Coronary artery (tissue), 2 donors: ENCODE data around the gene KCNAB1.
"Not testable (repeated sequence)": the region's sequence is repeated elsewhere in the genome, so short reads cannot be mapped to it uniquely, and the experiment has no call there.

Experiments used
- DNase-seq: peaks from one replicate; pipeline ENCODE4 v3.0.0-alpha.2; 2017; ENCODE audit warnings: low spot score
- H3K27ac ChIP-seq, 2 donors: fragments of 200-600 bp; sonication (generic); one replicate each; pipeline ENCODE4 v1.5.1; 2016 to 2019
- H3K4me3 ChIP-seq: fragments of 200-600 bp; sonication (generic); 2 replicates; pipeline ENCODE4 v1.5.1; 2016; ENCODE audit warnings: mild to moderate bottlenecking, moderate library complexity
- CTCF ChIP-seq: fragments of 200-600 bp; sonication (generic); IDR thresholded peaks from one replicate; pipeline ENCODE4 v1.5.1; 2019; ENCODE audit warnings: antibody characterized with exemption

KCNAB1 gene

GRCh38 chr3:156259896-156260295 is 139.5 kb downstream of the KCNAB1 start:
- Histone ChIP-seq H3K4me3 (no peak overlapping the region), H3K27ac (peak overlapping the region in 1 of 2 donors; percentile 18)
- no peak for TF ChIP-seq CTCF
- DNase-seq: no peak

DNA sequence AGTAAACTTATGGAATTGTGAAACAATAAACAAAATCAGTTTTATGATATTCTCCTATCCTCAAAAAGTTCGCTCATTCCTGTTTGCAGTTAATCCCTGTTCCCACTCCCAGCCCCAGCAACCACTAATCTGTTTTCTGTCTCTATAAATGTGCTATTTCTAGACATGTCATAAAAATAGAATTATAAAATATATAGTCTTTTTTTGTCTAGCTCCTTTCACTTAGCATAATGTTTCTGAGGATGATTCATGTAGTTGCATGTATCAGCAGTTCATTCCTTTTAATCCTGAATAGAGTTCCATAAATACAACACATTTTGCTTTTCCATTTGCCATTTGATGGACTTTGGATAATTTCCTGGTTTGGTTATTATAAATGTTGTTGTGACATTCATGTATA is 140.0 kb downstream of the KCNAB1 start:
- DNase-seq: no peak
- TF ChIP-seq CTCF: no peak
- no peak overlapping the region for H3K4me3 ChIP-seq
- peak overlapping the region in 1 of 2 donors; percentile 18 for H3K27ac ChIP-seq

GRCh38 chr3:156264771-156265170 is 144.4 kb downstream of the KCNAB1 start:
- Histone ChIP-seq H3K4me3 (no peak overlapping the region), H3K27ac (no peak overlapping the region)
- no peak for TF ChIP-seq CTCF
- DNase-seq: no peak

DNA sequence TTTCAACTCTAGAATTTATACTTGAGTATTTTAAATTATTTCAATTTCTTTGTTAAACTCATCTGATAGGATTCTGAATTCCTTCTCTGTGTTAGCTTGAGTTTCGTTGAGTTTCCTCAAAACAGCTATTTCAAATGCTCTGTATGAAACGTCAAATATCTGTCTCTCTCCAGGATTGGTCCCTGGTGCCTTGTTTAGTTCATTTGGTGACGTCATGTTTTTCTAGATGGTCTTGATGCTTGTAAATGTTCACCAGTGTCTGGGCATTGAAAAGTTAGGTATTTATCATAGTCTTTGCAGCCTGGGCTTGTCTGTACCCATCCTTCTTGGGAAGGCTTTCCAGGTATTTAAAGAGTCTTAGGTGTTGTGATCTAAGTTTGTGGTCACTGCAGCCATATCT is 151.1 kb downstream of the KCNAB1 start:
- no peak overlapping the region for H3K27ac ChIP-seq
- DNase-seq: no peak
- no peak for TF ChIP-seq CTCF
- no peak overlapping the region for H3K4me3 ChIP-seq

GRCh38 chr3:156271995-156272719 is 151.8 kb downstream of the KCNAB1 start:
- Histone ChIP-seq H3K4me3 (no peak overlapping the region), H3K27ac (no peak overlapping the region)
- no peak for DNase-seq
- no peak for TF ChIP-seq CTCF

DNA sequence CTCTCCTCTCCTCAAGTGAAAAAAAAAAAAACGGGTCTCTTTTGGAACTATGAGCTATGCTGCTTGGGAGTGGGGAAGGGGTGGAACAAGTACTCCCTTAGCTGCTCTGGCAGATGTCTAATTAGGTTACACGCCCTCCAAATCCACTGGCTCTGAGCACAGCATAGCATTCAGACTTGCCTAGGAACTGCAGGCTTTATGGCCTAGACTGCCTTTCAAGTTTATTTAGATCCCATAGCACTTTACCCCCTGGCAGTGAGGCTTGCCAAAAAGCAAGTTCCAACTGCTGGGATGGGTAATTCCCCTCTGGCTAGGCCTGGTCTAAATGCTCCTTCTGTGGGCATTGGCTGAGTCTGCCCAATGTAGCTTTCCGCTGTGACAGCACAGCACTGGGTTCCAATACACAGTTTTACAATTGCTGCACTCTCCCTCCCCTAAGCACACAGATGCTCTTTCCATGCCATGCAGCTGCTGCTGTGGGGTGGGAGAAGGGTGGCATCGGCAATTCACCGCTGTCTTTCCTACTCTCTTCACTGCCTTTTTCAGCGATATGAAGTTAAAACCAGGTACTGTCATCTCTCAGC is 152.8 kb downstream of the KCNAB1 start:
- DNase-seq: no peak
- Histone ChIP-seq H3K27ac (no peak overlapping the region), H3K4me3 (no peak overlapping the region)
- no peak for TF ChIP-seq CTCF

DNA sequence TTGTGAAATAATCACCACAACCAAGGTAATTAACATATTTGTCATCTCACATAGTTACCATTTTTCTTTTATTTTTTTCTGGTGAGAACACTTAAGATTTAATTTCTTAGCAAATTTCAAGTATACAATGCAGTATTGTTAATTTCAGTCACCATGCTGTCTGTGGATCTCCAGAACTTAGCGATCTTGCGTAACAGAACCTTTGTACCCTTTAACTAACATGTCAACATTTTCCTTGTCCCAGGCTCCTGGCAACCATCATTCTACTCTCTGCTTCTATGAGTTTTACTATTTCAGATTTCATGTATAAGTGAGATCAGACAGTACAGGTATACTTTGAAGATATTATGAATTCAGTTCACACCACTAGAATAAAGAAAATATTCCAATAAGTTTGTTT is 154.4 kb downstream of the KCNAB1 start:
- DNase-seq: no peak
- no peak overlapping the region for H3K4me3 ChIP-seq
- TF ChIP-seq CTCF: no peak
- no peak overlapping the region for H3K27ac ChIP-seq

- not testable (repeated sequence) for H3K4me3 ChIP-seq, DNase-seq, H3K27ac ChIP-seq
These were observed 164.3 kb downstream of the KCNAB1 start for GRCh38 chr3:156284637-156285036.
